Measurements from ENCODE around the gene AUTS2.

DNA sequence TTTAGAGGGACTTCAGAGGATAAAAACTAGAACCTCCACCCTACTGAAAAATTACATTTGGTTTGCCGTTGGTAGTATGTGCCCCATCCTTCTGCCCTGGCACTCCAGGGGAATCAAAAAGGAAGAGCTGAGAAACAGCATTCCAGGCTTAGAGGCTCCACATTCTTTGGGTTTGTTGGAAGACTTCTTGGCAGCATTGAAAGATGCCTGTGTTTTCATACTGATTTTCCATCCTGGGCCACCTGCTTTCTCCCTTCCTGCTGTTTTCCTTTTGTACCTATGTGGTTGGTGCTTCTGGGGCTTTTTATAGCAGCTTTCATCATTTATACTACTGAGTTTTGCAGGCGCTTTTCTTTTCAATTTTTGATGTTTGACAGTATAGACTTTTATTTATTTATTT is 61.7 kb downstream of the AUTS2 start:
- TF ChIP-seq, protein P1, sequence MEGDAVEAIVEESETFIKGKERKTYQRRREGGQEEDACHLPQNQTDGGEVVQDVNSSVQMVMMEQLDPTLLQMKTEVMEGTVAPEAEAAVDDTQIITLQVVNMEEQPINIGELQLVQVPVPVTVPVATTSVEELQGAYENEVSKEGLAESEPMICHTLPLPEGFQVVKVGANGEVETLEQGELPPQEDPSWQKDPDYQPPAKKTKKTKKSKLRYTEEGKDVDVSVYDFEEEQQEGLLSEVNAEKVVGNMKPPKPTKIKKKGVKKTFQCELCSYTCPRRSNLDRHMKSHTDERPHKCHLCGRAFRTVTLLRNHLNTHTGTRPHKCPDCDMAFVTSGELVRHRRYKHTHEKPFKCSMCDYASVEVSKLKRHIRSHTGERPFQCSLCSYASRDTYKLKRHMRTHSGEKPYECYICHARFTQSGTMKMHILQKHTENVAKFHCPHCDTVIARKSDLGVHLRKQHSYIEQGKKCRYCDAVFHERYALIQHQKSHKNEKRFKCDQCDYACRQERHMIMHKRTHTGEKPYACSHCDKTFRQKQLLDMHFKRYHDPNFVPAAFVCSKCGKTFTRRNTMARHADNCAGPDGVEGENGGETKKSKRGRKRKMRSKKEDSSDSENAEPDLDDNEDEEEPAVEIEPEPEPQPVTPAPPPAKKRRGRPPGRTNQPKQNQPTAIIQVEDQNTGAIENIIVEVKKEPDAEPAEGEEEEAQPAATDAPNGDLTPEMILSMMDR (IDR thresholded peaks at IDR 0.05): no peak
- TF ChIP-seq POLR2AphosphoS5 (IDR thresholded peaks at IDR 0.05; ENCODE audit: low read depth, low read length) (no peak), TCF7L2 (IDR thresholded peaks at IDR 0.05; ENCODE audit: low read depth, low read length) (no peak), SIN3A (IDR thresholded peaks at IDR 0.05; ENCODE audit: borderline replicate concordance, insufficient read depth, low read depth, low read length) (no peak)
- TF ChIP-seq, protein P2, sequence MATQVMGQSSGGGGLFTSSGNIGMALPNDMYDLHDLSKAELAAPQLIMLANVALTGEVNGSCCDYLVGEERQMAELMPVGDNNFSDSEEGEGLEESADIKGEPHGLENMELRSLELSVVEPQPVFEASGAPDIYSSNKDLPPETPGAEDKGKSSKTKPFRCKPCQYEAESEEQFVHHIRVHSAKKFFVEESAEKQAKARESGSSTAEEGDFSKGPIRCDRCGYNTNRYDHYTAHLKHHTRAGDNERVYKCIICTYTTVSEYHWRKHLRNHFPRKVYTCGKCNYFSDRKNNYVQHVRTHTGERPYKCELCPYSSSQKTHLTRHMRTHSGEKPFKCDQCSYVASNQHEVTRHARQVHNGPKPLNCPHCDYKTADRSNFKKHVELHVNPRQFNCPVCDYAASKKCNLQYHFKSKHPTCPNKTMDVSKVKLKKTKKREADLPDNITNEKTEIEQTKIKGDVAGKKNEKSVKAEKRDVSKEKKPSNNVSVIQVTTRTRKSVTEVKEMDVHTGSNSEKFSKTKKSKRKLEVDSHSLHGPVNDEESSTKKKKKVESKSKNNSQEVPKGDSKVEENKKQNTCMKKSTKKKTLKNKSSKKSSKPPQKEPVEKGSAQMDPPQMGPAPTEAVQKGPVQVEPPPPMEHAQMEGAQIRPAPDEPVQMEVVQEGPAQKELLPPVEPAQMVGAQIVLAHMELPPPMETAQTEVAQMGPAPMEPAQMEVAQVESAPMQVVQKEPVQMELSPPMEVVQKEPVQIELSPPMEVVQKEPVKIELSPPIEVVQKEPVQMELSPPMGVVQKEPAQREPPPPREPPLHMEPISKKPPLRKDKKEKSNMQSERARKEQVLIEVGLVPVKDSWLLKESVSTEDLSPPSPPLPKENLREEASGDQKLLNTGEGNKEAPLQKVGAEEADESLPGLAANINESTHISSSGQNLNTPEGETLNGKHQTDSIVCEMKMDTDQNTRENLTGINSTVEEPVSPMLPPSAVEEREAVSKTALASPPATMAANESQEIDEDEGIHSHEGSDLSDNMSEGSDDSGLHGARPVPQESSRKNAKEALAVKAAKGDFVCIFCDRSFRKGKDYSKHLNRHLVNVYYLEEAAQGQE (IDR thresholded peaks at IDR 0.05; ENCODE audit: insufficient read depth in 1 of 2, low read depth in 2 of 2, low read length in 1 of 2): no peak

Data from Panc1 (cell line).